Measurements from ENCODE around the gene CNKSR1.

GRCh38 chr1:26169669-26170471 lies 7.4 kb upstream of the CNKSR1 start, which contains the start of gene ZNF593:
- TF ChIP-seq EZH2 (IDR thresholded peaks at IDR 0.05; ENCODE audit: borderline replicate concordance, low read length) (no peak), CTCF (IDR thresholded peaks at IDR 0.05; ENCODE audit: low read length) (peak; percentile 80)
